Osteoblast (primary cell): ENCODE measurements around the gene SAMD10. TPM values are rescaled to one million over a fixed set of nuclear protein-coding genes. Genes with fewer than 3 reads are reported as not detected.

ENCODE experiments used
- DNase-seq: peaks from one replicate; pipeline ENCODE4 v3.0.0; 2011; ENCODE audit warnings: low spot score, mixed read lengths; ENCODE audit not compliant: insufficient read length; ENCODE audit errors: missing footprints
- H2AFZ ChIP-seq: 2 replicates; pipeline ENCODE4 v1.6.0; 2011; ENCODE audit warnings: mild to moderate bottlenecking, low read length
- H3K27ac ChIP-seq: 2 replicates; pipeline ENCODE4 v1.5.1; 2011; ENCODE audit warnings: mild to moderate bottlenecking, low read depth, low read length, moderate library complexity
- H3K27me3 ChIP-seq: 2 replicates; pipeline ENCODE4 v1.6.0; 2012; ENCODE audit warnings: mild to moderate bottlenecking, control low read depth, inconsistent platforms, low read length, moderate library complexity; ENCODE audit not compliant: insufficient read depth
- H3K36me3 ChIP-seq: 2 replicates; pipeline ENCODE4 v1.5.1; 2011; ENCODE audit warnings: mild to moderate bottlenecking, low read length, control low read depth, moderate library complexity; ENCODE audit not compliant: insufficient read depth
- H3K4me1 ChIP-seq: 2 replicates; pipeline ENCODE4 v1.5.1; 2011; ENCODE audit warnings: mild to moderate bottlenecking, low read length, control low read depth, moderate library complexity; ENCODE audit not compliant: insufficient read depth
- H3K4me2 ChIP-seq: 2 replicates; pipeline ENCODE4 v1.6.0; 2011; ENCODE audit warnings: mild to moderate bottlenecking, low read length; ENCODE audit not compliant: insufficient read depth
- H3K4me3 ChIP-seq: fragments of 200-600 bp; sonication (generic); 3 replicates; pipeline ENCODE4 v1.5.1; 2012; ENCODE audit warnings: mild to moderate bottlenecking, low read length, inconsistent platforms; ENCODE audit not compliant: insufficient read depth
- H3K79me2 ChIP-seq: 2 replicates; pipeline ENCODE4 v1.6.0; 2012; ENCODE audit warnings: mild to moderate bottlenecking, low read length, control low read depth, inconsistent platforms; ENCODE audit not compliant: insufficient read depth
- H3K9me3 ChIP-seq: 2 replicates; pipeline ENCODE4 v1.5.1; 2011; ENCODE audit warnings: low read depth, low read length, control low read depth
- H4K20me1 ChIP-seq: 2 replicates; pipeline ENCODE4 v1.6.0; 2012; ENCODE audit warnings: mild to moderate bottlenecking, low read length, control low read depth; ENCODE audit not compliant: insufficient read depth
- CTCF ChIP-seq: IDR thresholded peaks from 2 replicates; pipeline ENCODE4 v1.5.1; 2011; ENCODE audit warnings: mild to moderate bottlenecking, low read depth, low read length, moderate library complexity; ENCODE audit errors: extremely low read depth
- total RNA-seq: library from RNA; depleted of rRNA; stranded (reverse); fragments of >200 nt; gene quantifications from 2 replicates; pipeline ENCODE4 v1.2.3, GENCODE V29; 2012

SAMD10 gene
- total RNA-seq, 1 donor: 1.4 TPM

- Histone ChIP-seq H3K79me2 (peaks cover 20% of the 10 kb centered on the region), H4K20me1 (peaks cover 12% of the 10 kb centered on the region), H2AFZ (no peak overlapping the region), H3K4me3 (no peak overlapping the region), H3K4me1 (peaks cover 13% of the 10 kb centered on the region), H3K27me3 (no peaks in the 10 kb centered on the region), H3K36me3 (peaks cover 29% of the 10 kb centered on the region), H3K9me3 (no peaks in the 10 kb centered on the region), H3K27ac (no peak overlapping the region), H3K4me2 (no peak overlapping the region)
- DNase-seq: no peak
- no peak for TF ChIP-seq CTCF
These were observed 20.3 kb downstream of the SAMD10 start for GRCh38 chr20:63958964-63959698.

- Histone ChIP-seq H4K20me1 (peaks cover 19% of the 10 kb centered on the region), H3K27me3 (no peaks in the 10 kb centered on the region), H2AFZ (no peak overlapping the region), H3K27ac (no peak overlapping the region), H3K4me2 (no peak overlapping the region), H3K79me2 (peaks cover 27% of the 10 kb centered on the region), H3K9me3 (no peaks in the 10 kb centered on the region), H3K36me3 (peaks cover 23% of the 10 kb centered on the region), H3K4me3 (no peak overlapping the region), H3K4me1 (peaks cover 13% of the 10 kb centered on the region)
- no peak for TF ChIP-seq CTCF
- DNase-seq: no peak
These were observed 21.0 kb downstream of the SAMD10 start for GRCh38 chr20:63958471-63958870.

GRCh38 chr20:63957690-63958441 is 21.6 kb downstream of the SAMD10 start:
- Histone ChIP-seq H3K4me3 (peak overlapping the region; percentile 72), H3K27ac (peak overlapping the region; percentile 51), H3K79me2 (peaks cover 29% of the 10 kb centered on the region), H3K9me3 (no peaks in the 10 kb centered on the region), H3K27me3 (no peaks in the 10 kb centered on the region), H2AFZ (no peak overlapping the region), H3K4me2 (peak overlapping the region; percentile 87), H3K4me1 (peaks cover 13% of the 10 kb centered on the region), H3K36me3 (peaks cover 20% of the 10 kb centered on the region), H4K20me1 (peaks cover 19% of the 10 kb centered on the region)
- TF ChIP-seq CTCF: no peak
- no peak for DNase-seq
